RWPE1 (cell line): ENCODE data around the gene TBXA2R.
A peak's percentile ranks its signal among the peaks of the same experiment; 100 is the strongest.

Experiments
- CTCF ChIA-PET: fragments of 350-600 bp; sonication (Branson Sonifier 250); formaldehyde crosslinking; extraction: SDS; loops from one replicate; lab custom pipeline; 2021; lab: Yijun Ruan, JAX
- POLR2A ChIA-PET: fragments of 400-600 bp; formaldehyde crosslinking; extraction: SDS; loops from one replicate; lab custom pipeline; 2020; ENCODE audit warnings: antibody characterized with exemption; ENCODE audit not compliant: low non-redundant PET; lab: Yijun Ruan, JAX
- DNase-seq: peaks from one replicate; pipeline ENCODE4 v3.0.0; 2012; ENCODE audit warnings: low spot score
- H3K27ac ChIP-seq: fragments of 450-650 bp; 2 replicates; pipeline ENCODE4 v1.5.1; 2017
- CTCF ChIP-seq: fragments of 450-650 bp; conservative IDR thresholded peaks from 2 replicates; pipeline ENCODE4 v1.5.1; 2017; ENCODE audit warnings: low read depth, mild to moderate bottlenecking

TBXA2R gene

DNA sequence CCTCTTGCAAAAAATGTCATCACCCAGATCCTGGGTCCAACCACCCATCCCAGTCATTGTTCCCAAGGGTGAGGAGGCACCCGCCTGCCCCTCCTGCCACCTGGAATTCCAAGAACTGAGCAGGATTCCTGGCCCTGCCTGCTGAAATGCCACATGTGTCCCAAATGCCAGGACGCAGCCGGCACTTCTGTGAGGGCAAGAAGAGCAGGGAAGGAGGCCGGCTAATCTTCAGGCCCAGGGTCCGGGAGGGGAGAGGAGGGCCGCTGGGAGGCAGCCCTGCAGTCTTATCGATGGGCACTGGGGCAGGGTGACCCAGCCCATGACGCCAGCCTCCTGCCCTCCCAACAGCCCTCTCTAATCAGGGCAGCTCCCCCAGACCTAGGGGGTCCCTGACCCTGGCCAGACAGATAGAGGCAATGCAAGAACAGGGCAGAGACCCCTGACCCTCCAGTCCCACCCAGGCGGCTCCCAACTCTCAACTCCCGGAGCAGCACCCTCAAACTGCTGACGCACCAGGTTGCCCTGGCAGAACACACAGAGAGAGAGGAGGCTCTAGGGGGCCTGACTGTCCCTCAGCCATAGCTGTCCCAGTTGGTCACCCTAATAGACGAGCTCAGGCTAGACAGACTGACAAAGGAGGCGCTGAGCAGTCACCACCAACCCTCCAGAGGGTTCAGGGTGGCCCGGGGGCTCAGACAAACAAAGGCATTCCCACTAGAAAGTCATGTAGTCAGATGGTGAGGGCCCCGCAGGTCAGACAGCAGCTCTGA lies 50.8 kb downstream of the TBXA2R start:
- ChIA-PET POLR2A (no interaction called here), CTCF (interaction anchor here (0.7 to 2.7 kb wide), 5 partner anchors 8 to 32 kb away, joined by 3 to 14 read pairs (median 4); no protein-coding TSS in a partner anchor)
- no peak for DNase-seq
- no peak for TF ChIP-seq CTCF
- peak overlapping the region; percentile 87 for H3K27ac ChIP-seq

GRCh38 chr19:3554254-3555083 lies 52.2 kb downstream of the TBXA2R start:
- CTCF ChIA-PET, result interaction anchor here (2.7 kb wide), 1 partner anchor 9 kb away, joined by 9 read pairs; no protein-coding TSS in a partner anchor
- DNase-seq, result no peak
- H3K27ac ChIP-seq, result peak overlapping the region; percentile 87
- TF ChIP-seq CTCF, result no peak
- POLR2A ChIA-PET, result interaction anchor here (0.7 kb wide), 2 partner anchors 19 to 295 kb away, joined by 3 to 5 read pairs; no protein-coding TSS in a partner anchor

GRCh38 chr19:3551792-3552095 lies 54.9 kb downstream of the TBXA2R start:
- CTCF ChIA-PET, result interaction anchor here (0.9 kb wide), 1 partner anchor 67 kb away, joined by 3 read pairs; no protein-coding TSS in a partner anchor
- no peak for TF ChIP-seq CTCF
- POLR2A ChIA-PET, result no interaction called here
- H3K27ac ChIP-seq, result peak overlapping the region; percentile 8
- DNase-seq, result no peak

GRCh38 chr19:3550947-3551791 lies 55.5 kb downstream of the TBXA2R start:
- TF ChIP-seq CTCF, result no peak
- no peak for DNase-seq
- ChIA-PET CTCF (interaction anchor here (0.9 kb wide), 1 partner anchor 68 kb away, joined by 3 read pairs; no protein-coding TSS in a partner anchor), POLR2A (no interaction called here)
- peak overlapping the region; percentile 8; the same call in 1 of the 2 replicates for H3K27ac ChIP-seq

GRCh38 chr19:3549816-3550215 lies 56.9 kb downstream of the TBXA2R start:
- no peak for DNase-seq
- POLR2A ChIA-PET, result no interaction called here
- H3K27ac ChIP-seq, result peak overlapping the region; percentile 31
- CTCF ChIA-PET, result no interaction called here
- no peak for TF ChIP-seq CTCF
